ENCODE measurements around the gene HES2.

DNA sequence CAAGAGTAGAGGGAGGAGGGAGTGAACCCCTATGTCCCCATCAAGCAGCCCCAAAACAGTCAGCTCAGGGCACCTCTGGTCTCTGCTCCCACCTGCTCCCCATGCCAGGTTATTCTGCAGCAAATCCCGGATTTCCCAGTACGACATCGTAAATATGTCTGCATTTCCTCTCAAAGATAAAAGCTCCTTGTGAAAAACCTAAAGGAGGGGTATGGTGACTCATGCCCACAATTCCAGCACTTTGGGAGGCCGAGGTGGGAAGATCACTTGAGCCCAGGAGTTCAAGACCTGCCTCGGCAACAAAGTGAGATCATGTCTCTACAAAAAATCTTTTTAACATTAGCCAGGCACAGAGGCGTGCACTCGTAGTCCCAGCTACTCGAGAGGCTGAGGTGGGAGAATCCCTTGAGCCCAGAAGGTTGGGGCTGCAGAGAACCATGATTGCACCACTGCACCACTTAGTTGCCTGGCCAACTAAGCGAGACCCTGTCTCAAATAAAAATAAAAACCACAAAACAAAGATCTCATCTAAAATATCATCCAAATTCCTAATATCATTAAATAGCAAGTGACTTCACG, 33.3 kb downstream of the HES2 start:
- TF ChIP-seq, protein P1, sequence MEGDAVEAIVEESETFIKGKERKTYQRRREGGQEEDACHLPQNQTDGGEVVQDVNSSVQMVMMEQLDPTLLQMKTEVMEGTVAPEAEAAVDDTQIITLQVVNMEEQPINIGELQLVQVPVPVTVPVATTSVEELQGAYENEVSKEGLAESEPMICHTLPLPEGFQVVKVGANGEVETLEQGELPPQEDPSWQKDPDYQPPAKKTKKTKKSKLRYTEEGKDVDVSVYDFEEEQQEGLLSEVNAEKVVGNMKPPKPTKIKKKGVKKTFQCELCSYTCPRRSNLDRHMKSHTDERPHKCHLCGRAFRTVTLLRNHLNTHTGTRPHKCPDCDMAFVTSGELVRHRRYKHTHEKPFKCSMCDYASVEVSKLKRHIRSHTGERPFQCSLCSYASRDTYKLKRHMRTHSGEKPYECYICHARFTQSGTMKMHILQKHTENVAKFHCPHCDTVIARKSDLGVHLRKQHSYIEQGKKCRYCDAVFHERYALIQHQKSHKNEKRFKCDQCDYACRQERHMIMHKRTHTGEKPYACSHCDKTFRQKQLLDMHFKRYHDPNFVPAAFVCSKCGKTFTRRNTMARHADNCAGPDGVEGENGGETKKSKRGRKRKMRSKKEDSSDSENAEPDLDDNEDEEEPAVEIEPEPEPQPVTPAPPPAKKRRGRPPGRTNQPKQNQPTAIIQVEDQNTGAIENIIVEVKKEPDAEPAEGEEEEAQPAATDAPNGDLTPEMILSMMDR (IDR thresholded peaks at IDR 0.05): no peak
- no peak for TF ChIP-seq POLR2A (IDR thresholded peaks at IDR 0.05)

All from heart left ventricle (tissue), 13 donors.